ENCODE data around the gene TRAPPC3. TPM values are rescaled to one million over a fixed set of nuclear protein-coding genes. Genes with fewer than 3 reads are reported as not detected.

Gene TRAPPC3
- total and polyA plus RNA-seq, 2 donors (not counting 1 experiment from before 2014, with no cell fraction given): 40.5 to 42.1 TPM

GRCh38 chr1:36179220-36179600 is 29.9 kb upstream of the TRAPPC3 start:
- ChIA-PET POLR2A (no interaction called here), CTCF (interaction anchor here (1.1 kb wide), 1 partner anchor 19 kb away, joined by 3 read pairs; no protein-coding TSS in a partner anchor)
- H3K36me3 ChIP-seq (replicated peaks in 1 of 2; ENCODE audit: control extremely low read depth in 1 of 2, control insufficient read depth in 1 of 2, extremely low read depth in 1 of 2, insufficient read depth in 2 of 2, low read length in 1 of 2): peaks cover 3 to 52% of the 10 kb centered on the region in 2 experiments
- ATAC-seq (ENCODE audit: low read depth) (no peak), DNase-seq (no peak)
- no peak overlapping the region for H3K9ac ChIP-seq (ENCODE audit: low read length)
- H3K9me3 Mint-ChIP-seq (ENCODE audit: insufficient read depth): no peaks in the 10 kb centered on the region
- H3K9me3 ChIP-seq (ENCODE audit: control extremely low read depth in 1 of 3, control insufficient read depth in 2 of 3, insufficient read depth in 1 of 3, low read length in 2 of 3): no peaks in the 10 kb centered on the region
- H3K27ac ChIP-seq (ENCODE audit: low read length in 2 of 2): no peak overlapping the region
- 97% methylated on average over 19 of the region's 19 CpGs for WGBS (ENCODE audit: insufficient coverage)
- no peak overlapping the region for H3K27ac Mint-ChIP-seq
- peaks cover 11 to 13% of the 10 kb centered on the region in 2 donors for H3K4me1 ChIP-seq (ENCODE audit: control insufficient read depth in 2 of 2, insufficient read depth in 2 of 2, low read length in 2 of 2)
- no peak for TF ChIP-seq CTCF (IDR thresholded peaks at IDR 0.05)
- no peak for TF ChIP-seq EZH2 (IDR thresholded peaks at IDR 0.05; ENCODE audit: borderline replicate concordance, insufficient read depth, low read depth, low read length, poor library complexity, severe bottlenecking)
- H3K4me3 ChIP-seq (ENCODE audit: control extremely low read depth in 1 of 5, extremely low read depth in 1 of 5, insufficient read depth in 1 of 5, low read depth in 2 of 5, low read length in 4 of 5): no peak overlapping the region
- H3K4me2 ChIP-seq (replicated peaks; ENCODE audit: low read depth, low read length, poor library complexity, severe bottlenecking): no peak overlapping the region
- H3K27me3 ChIP-seq (replicated peaks in 1 of 4; ENCODE audit: control extremely low read depth in 1 of 4, control insufficient read depth in 3 of 4, insufficient read depth in 4 of 4, low read length in 3 of 4): no peaks in the 10 kb centered on the region
- intact Hi-C loops (cut with micrococcal nuclease): no loop called here
- no peak overlapping the region for H2AFZ ChIP-seq (ENCODE audit: insufficient read depth, low read depth, low read length, poor library complexity, severe bottlenecking)
- no peaks in the 10 kb centered on the region for H3K27me3 Mint-ChIP-seq
- H3K4me1 Mint-ChIP-seq: peaks cover 16% of the 10 kb centered on the region
- no peaks in the 10 kb centered on the region for H3K79me2 ChIP-seq (ENCODE audit: control insufficient read depth, insufficient read depth, low read length)
- peaks cover 4% of the 10 kb centered on the region for H4K20me1 ChIP-seq (ENCODE audit: control insufficient read depth, insufficient read depth, low read length, poor library complexity, severe bottlenecking)
- no peak overlapping the region for H3K4me3 Mint-ChIP-seq

DNA sequence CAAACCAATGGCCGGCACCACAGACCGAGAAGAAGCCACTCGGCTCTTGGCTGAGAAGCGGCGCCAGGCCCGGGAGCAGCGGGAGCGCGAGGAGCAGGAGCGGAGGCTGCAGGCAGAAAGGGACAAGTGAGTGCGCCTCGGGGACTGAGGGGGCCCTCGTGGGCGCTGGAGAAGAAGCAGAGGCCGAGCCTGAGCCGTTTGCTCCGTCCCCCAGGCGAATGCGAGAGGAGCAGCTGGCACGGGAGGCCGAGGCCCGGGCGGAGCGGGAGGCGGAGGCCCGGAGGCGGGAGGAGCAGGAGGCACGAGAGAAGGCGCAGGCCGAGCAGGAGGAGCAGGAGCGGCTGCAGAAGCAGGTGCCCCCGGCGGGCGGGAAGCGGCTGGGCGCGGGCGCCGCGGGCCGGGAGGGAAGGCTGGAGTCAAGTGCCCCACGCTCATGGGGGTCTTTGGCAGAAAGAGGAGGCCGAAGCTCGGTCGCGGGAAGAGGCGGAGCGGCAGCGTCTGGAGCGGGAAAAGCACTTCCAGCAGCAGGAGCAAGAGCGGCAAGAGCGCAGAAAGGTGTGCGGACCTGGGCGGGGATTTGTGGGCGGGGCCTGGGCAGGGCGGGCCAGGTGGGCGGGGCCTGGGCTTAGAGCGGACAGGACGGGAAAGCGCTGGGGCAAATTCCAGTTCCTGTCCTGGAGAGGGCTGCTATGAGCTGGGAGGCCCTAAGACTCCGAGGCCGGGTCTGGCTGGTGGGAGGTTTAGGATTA is 29.4 kb upstream of the TRAPPC3 start:
- no peaks in the 10 kb centered on the region for H3K27me3 Mint-ChIP-seq
- no peaks in the 10 kb centered on the region for H3K9me3 ChIP-seq (ENCODE audit: control extremely low read depth in 1 of 3, control insufficient read depth in 2 of 3, insufficient read depth in 1 of 3, low read length in 2 of 3)
- no peak overlapping the region for H3K9ac ChIP-seq (ENCODE audit: low read length)
- no peak for DNase-seq
- no peak overlapping the region for H3K4me2 ChIP-seq (replicated peaks; ENCODE audit: low read depth, low read length, poor library complexity, severe bottlenecking)
- H4K20me1 ChIP-seq (ENCODE audit: control insufficient read depth, insufficient read depth, low read length, poor library complexity, severe bottlenecking): peaks cover 4% of the 10 kb centered on the region
- intact Hi-C loops (cut with micrococcal nuclease): no loop called here
- POLR2A ChIA-PET: no interaction called here
- H3K79me2 ChIP-seq (ENCODE audit: control insufficient read depth, insufficient read depth, low read length): no peaks in the 10 kb centered on the region
- H3K4me3 ChIP-seq (ENCODE audit: control extremely low read depth in 1 of 5, extremely low read depth in 1 of 5, insufficient read depth in 1 of 5, low read depth in 2 of 5, low read length in 4 of 5): no peak overlapping the region
- ATAC-seq (ENCODE audit: low read depth): no peak
- no peak overlapping the region for H3K4me3 Mint-ChIP-seq
- CTCF ChIA-PET: no interaction called here
- H3K4me1 ChIP-seq (ENCODE audit: control insufficient read depth in 2 of 2, insufficient read depth in 2 of 2, low read length in 2 of 2): peaks cover 11 to 13% of the 10 kb centered on the region in 2 donors
- TF ChIP-seq EZH2 (IDR thresholded peaks at IDR 0.05; ENCODE audit: borderline replicate concordance, insufficient read depth, low read depth, low read length, poor library complexity, severe bottlenecking) (no peak), CTCF (IDR thresholded peaks at IDR 0.05) (no peak)
- H2AFZ ChIP-seq (ENCODE audit: insufficient read depth, low read depth, low read length, poor library complexity, severe bottlenecking): no peak overlapping the region
- H3K27ac ChIP-seq (ENCODE audit: low read length in 2 of 2): no peak overlapping the region
- no peaks in the 10 kb centered on the region for H3K9me3 Mint-ChIP-seq (ENCODE audit: insufficient read depth)
- peaks cover 17% of the 10 kb centered on the region for H3K4me1 Mint-ChIP-seq
- H3K27ac Mint-ChIP-seq: no peak overlapping the region
- H3K36me3 ChIP-seq (replicated peaks in 1 of 2; ENCODE audit: control extremely low read depth in 1 of 2, control insufficient read depth in 1 of 2, extremely low read depth in 1 of 2, insufficient read depth in 2 of 2, low read length in 1 of 2): peaks cover 5 to 58% of the 10 kb centered on the region in 2 experiments
- no peaks in the 10 kb centered on the region for H3K27me3 ChIP-seq (replicated peaks in 1 of 4; ENCODE audit: control extremely low read depth in 1 of 4, control insufficient read depth in 3 of 4, insufficient read depth in 4 of 4, low read length in 3 of 4)
- WGBS (ENCODE audit: insufficient coverage): 98% methylated on average over 62 of the region's 62 CpGs
